Keratinocyte (primary cell): Measurements from ENCODE around the gene CD74.

Source experiments
- CTCF ChIP-seq, 3 experiments: IDR thresholded peaks in 1 of 3; conservative IDR thresholded peaks in 1 of 3; optimal IDR thresholded peaks in 1 of 3; 2 replicates in 2 of 3; 3 replicates in 1 of 3; pipeline versions ENCODE3 to v1.5.1; 2011; ENCODE audit warnings: low read length in 3 of 3, mild to moderate bottlenecking in 3 of 3, moderate library complexity in 2 of 3, control low read depth in 1 of 3, inconsistent platforms in 1 of 3; ENCODE audit not compliant: insufficient read depth in 2 of 3; ENCODE audit errors: extremely low read depth in 1 of 3
- EZH2 ChIP-seq: IDR thresholded peaks from one replicate; pipeline ENCODE4 v1.6.1; 2012; ENCODE audit warnings: inconsistent platforms, mild to moderate bottlenecking, low read length, moderate library complexity

DNA sequence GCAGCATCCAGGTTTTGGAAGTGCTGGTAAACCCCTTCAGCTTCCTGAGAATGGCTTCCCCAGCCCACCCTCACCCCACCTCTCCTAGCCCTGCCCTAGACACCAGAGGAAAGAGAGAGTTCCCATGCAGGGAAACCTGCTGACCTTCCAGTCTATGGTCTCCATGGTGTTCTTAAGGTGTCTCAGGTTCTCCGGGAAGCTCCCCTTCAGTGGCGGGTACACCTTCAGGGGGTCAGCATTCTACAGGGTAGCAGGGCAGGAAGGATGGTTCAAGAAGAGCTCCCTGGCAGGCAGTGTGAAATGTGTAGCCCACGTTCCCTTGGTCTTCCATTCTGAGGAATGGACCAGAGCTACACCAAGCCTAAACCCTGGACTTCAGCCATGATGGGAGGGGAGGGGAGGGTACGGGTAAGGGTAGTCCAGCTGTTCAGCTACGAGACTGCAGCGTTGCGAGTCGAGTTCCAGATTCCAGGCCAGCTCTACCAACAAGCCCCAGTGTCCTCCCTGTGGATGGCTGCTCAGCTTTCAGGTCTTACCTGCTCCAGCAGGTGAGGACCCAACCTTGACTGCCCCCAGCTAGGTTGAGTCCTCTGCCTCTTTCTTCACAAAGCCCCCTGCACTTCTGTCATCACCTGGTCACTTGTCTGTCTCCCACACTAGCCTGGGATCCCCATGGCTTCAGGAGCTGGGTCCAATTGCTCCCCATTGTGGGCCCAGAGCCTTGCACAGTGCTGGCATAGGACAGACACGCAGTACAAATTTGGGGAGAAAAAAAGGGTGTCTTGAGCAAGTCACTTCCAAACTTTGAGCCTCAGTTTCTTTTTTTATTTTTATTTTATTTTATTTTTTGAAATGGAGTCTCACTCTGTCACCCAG is 7.5 kb downstream of the CD74 start:
- TF ChIP-seq CTCF (optimal IDR thresholded peaks at IDR 0.05 in 1 of 3, IDR thresholded peaks at IDR 0.05 in 1 of 3, conservative IDR thresholded peaks at IDR 0.05 in 1 of 3; ENCODE audit: extremely low read depth in 1 of 3, insufficient read depth in 2 of 3, low read length in 3 of 3) (no peak), EZH2 (no peak)
